ENCODE data around the gene GK.

Gene GK

DNA sequence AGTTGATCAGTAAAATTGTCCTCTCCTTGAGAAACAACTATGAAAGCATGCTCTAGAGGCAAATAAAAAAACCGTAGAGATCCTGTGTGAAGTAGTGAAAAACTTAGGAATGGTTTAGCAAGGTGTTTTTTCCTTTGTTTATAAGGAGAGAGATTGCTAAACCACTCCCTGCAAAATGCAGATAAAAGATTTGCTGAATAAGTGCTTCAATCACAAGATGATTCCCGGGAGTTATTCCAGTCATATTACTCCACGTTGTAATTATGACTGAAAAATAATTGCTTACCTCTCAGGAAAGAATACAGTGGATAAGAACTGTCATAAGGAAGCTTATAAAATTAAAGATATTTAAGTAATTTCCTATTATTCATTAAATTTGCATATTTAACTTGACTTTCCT lies 2.8 kb downstream of the GK start:
- H3K27ac ChIP-seq (ENCODE audit: low read depth, low read length, poor library complexity, severe bottlenecking) = no peak overlapping the region
- no peaks in the 10 kb centered on the region for H3K9me2 ChIP-seq (ENCODE audit: low read depth, low read length)
- H3K9me3 ChIP-seq (ENCODE audit: low read length) = no peaks in the 10 kb centered on the region
- no peaks in the 10 kb centered on the region for H3K36me3 ChIP-seq (ENCODE audit: insufficient read depth, low read length)
- no peak overlapping the region for H2AFZ ChIP-seq (ENCODE audit: low read length)
- H3K4me1 ChIP-seq (ENCODE audit: insufficient read depth, low read length, severe bottlenecking) = peaks cover 23% of the 10 kb centered on the region
- H3K4me2 ChIP-seq (ENCODE audit: low read length) = no peak overlapping the region
- H3K27me3 ChIP-seq (ENCODE audit: insufficient read depth, low read length) = no peaks in the 10 kb centered on the region
- no peak overlapping the region for H3K9ac ChIP-seq (ENCODE audit: low read length)
- no peak overlapping the region for H3K4me3 ChIP-seq (ENCODE audit: low read depth, low read length, poor library complexity, severe bottlenecking)
- H4K20me1 ChIP-seq (ENCODE audit: insufficient read depth, low read length) = no peaks in the 10 kb centered on the region
- TF ChIP-seq EZH2 (IDR thresholded peaks at IDR 0.05; ENCODE audit: borderline replicate concordance, low read length) = no peak
- TF ChIP-seq, protein P1, sequence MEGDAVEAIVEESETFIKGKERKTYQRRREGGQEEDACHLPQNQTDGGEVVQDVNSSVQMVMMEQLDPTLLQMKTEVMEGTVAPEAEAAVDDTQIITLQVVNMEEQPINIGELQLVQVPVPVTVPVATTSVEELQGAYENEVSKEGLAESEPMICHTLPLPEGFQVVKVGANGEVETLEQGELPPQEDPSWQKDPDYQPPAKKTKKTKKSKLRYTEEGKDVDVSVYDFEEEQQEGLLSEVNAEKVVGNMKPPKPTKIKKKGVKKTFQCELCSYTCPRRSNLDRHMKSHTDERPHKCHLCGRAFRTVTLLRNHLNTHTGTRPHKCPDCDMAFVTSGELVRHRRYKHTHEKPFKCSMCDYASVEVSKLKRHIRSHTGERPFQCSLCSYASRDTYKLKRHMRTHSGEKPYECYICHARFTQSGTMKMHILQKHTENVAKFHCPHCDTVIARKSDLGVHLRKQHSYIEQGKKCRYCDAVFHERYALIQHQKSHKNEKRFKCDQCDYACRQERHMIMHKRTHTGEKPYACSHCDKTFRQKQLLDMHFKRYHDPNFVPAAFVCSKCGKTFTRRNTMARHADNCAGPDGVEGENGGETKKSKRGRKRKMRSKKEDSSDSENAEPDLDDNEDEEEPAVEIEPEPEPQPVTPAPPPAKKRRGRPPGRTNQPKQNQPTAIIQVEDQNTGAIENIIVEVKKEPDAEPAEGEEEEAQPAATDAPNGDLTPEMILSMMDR (IDR thresholded peaks at IDR 0.05; ENCODE audit: low read length) = no peak
- H3K79me2 ChIP-seq (ENCODE audit: insufficient read depth, low read length) = no peaks in the 10 kb centered on the region
- H3F3A ChIP-seq (ENCODE audit: insufficient read depth, low read length) = no peaks in the 10 kb centered on the region

DNA sequence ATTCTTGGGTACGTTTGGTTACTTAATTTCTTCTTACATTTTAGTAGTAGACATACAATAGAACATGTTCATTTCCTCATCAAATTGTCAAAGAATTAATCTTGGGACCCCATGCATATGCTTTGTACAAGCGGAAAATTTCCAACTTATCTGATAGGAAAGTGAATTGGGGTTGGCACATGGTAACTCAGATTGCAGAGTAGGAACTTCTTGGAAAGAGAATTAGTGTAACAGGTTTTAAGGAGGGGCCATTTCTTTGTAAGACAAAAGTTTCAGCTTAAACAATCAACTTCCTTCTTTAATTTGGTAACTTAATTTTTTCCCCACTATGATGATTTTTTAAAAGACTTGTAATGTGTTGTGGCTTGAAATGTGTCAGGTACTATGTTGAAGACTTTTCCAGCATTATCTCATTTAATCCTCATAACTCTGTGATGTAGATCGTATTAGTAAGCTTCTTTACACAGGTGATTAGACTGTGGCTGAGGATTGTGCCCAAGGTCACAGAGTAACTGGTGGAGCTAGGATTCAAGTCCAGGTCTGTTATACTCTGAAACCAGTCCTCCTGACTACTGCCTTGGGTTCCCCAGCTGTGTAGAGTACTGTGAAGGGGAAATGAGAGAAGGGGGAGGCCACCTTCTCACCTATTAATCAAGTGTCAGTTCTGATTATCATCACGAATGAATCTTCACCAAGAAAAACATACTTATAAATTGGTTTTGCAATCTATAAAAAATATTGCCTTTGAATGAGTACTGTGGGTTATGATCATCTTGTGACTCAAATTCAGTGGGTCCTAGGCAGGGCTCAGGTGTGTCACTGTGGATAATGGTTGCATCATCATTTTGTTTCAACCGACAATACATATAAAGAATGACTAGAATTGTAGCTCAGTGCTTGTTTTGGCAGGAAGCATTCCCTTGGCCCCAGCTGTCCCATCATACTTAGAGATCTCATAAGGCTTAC lies 4.3 kb downstream of the GK start:
- Histone ChIP-seq H3K9ac (ENCODE audit: low read length) (no peak overlapping the region), H3K27ac (ENCODE audit: low read depth, low read length, poor library complexity, severe bottlenecking) (no peak overlapping the region), H3K4me2 (ENCODE audit: low read length) (no peak overlapping the region)

DNA sequence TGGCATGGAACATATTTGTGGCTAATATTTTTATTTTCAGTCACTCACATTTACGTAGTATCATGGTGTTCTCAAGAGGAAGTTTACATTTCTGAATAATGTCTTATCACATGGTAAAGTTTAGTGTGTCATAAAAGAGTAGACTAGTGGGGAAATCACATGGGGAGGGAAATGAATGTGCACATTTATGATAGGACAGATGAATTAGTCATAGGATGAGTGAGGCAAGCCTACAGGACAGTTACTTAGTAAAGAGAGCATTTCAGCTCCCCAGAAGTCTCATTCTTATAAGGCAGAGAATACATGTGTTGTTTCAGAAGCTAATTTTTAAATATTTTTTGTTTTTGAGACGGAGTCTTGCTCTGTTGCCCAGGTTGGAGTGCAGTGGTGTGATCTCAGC lies 6.2 kb downstream of the GK start:
- Histone ChIP-seq H3K9me2 (ENCODE audit: low read depth, low read length) (no peaks in the 10 kb centered on the region), H3K9ac (ENCODE audit: low read length) (no peak overlapping the region), H3K27ac (ENCODE audit: low read depth, low read length, poor library complexity, severe bottlenecking) (no peak overlapping the region), H3F3A (ENCODE audit: insufficient read depth, low read length) (no peaks in the 10 kb centered on the region), H3K79me2 (ENCODE audit: insufficient read depth, low read length) (no peaks in the 10 kb centered on the region), H3K4me1 (ENCODE audit: insufficient read depth, low read length, severe bottlenecking) (peaks cover 14% of the 10 kb centered on the region), H3K27me3 (ENCODE audit: insufficient read depth, low read length) (no peaks in the 10 kb centered on the region), H3K4me2 (ENCODE audit: low read length) (no peak overlapping the region), H4K20me1 (ENCODE audit: insufficient read depth, low read length) (no peaks in the 10 kb centered on the region), H3K4me3 (ENCODE audit: low read depth, low read length, poor library complexity, severe bottlenecking) (no peak overlapping the region), H3K36me3 (ENCODE audit: insufficient read depth, low read length) (no peaks in the 10 kb centered on the region), H3K9me3 (ENCODE audit: low read length) (no peaks in the 10 kb centered on the region), H2AFZ (ENCODE audit: low read length) (no peak overlapping the region)
- TF ChIP-seq, protein P1 (IDR thresholded peaks at IDR 0.05; ENCODE audit: low read length) = no peak
- TF ChIP-seq EZH2 (IDR thresholded peaks at IDR 0.05; ENCODE audit: borderline replicate concordance, low read length) = no peak

More for the DNA sequence above, 4.3 kb downstream of the GK start:
- Histone ChIP-seq H3K9me3 (ENCODE audit: low read length) (no peaks in the 10 kb centered on the region), H4K20me1 (ENCODE audit: insufficient read depth, low read length) (no peaks in the 10 kb centered on the region), H2AFZ (ENCODE audit: low read length) (no peak overlapping the region), H3K36me3 (ENCODE audit: insufficient read depth, low read length) (no peaks in the 10 kb centered on the region), H3K4me1 (ENCODE audit: insufficient read depth, low read length, severe bottlenecking) (peaks cover 14% of the 10 kb centered on the region), H3K79me2 (ENCODE audit: insufficient read depth, low read length) (no peaks in the 10 kb centered on the region), H3F3A (ENCODE audit: insufficient read depth, low read length) (no peaks in the 10 kb centered on the region), H3K4me3 (ENCODE audit: low read depth, low read length, poor library complexity, severe bottlenecking) (no peak overlapping the region), H3K27me3 (ENCODE audit: insufficient read depth, low read length) (no peaks in the 10 kb centered on the region), H3K9me2 (ENCODE audit: low read depth, low read length) (no peaks in the 10 kb centered on the region)
- no peak for TF ChIP-seq EZH2 (IDR thresholded peaks at IDR 0.05; ENCODE audit: borderline replicate concordance, low read length)
- TF ChIP-seq, protein P1 (IDR thresholded peaks at IDR 0.05; ENCODE audit: low read length) = no peak
